Transverse colon (tissue), 4 donors: ENCODE data around the gene MEIOB. TPM values are rescaled to one million over a fixed set of nuclear protein-coding genes. Genes with fewer than 3 reads are reported as not detected.

Source experiments
- DNase-seq: peaks from one replicate; pipeline ENCODE4 v3.0.0-alpha.2; 2019
- H3K27ac ChIP-seq, 4 donors: fragments of 200-600 bp; sonication (generic); 2 replicates each; pipeline ENCODE4 v1.5.1; 2016 to 2018; ENCODE audit warnings: inconsistent platforms in 4 of 4
- H3K27me3 ChIP-seq: fragments of 200-600 bp; sonication (generic); 2 replicates; pipeline ENCODE4 v1.5.1; 2017; ENCODE audit warnings: inconsistent platforms
- H3K36me3 ChIP-seq, 4 donors: fragments of 200-600 bp; sonication (generic); 2 replicates each; pipeline ENCODE4 v1.5.1; 2017 to 2019; ENCODE audit warnings: inconsistent platforms in 4 of 4
- H3K4me1 ChIP-seq, 4 donors: fragments of 200-600 bp; sonication (generic); 2 replicates each; pipeline ENCODE4 v1.5.1; 2017 to 2020; ENCODE audit warnings: inconsistent platforms in 4 of 4
- H3K4me3 ChIP-seq, 4 donors: fragments of 200-600 bp; sonication (generic); 1 replicate in 1 of 4; 2 replicates in 3 of 4; pipeline versions ENCODE4 v1.5.1 to v1.6.1; 2017 to 2019; ENCODE audit warnings: inconsistent platforms in 4 of 4
- H3K9me3 ChIP-seq, 2 donors: fragments of 200-600 bp; sonication (generic); 2 replicates each; pipeline ENCODE4 v1.5.1; 2017 to 2019; ENCODE audit warnings: inconsistent platforms in 2 of 2
- CTCF ChIP-seq, 5 experiments: fragments of 200-600 bp in 3 of 5; fragments of 450-650 bp in 2 of 5; sonication (generic) in 3 of 5; IDR thresholded peaks; 1 replicate in 2 of 5; 2 replicates in 3 of 5; pipeline ENCODE4 v1.5.1; 2016 to 2017; ENCODE audit warnings: antibody characterized with exemption in 5 of 5, inconsistent platforms in 3 of 5, mild to moderate bottlenecking in 2 of 5, moderate library complexity in 1 of 5
- EP300 ChIP-seq: sonication (generic); formaldehyde crosslinking; IDR thresholded peaks from one replicate; pipeline ENCODE4 v1.6.1; 2017; ENCODE audit warnings: antibody characterized with exemption, low read depth
- POLR2A ChIP-seq: fragments of 450-650 bp; IDR thresholded peaks from one replicate; pipeline ENCODE4 v1.6.1; 2016; ENCODE audit warnings: antibody characterized with exemption, mild to moderate bottlenecking, moderate library complexity
- POLR2AphosphoS5 ChIP-seq, 3 donors: sonication (generic); formaldehyde crosslinking; IDR thresholded peaks; one replicate each; pipeline ENCODE4 v1.6.1; 2016; ENCODE audit warnings: antibody characterized with exemption in 3 of 3
- WGBS, 2 donors: methylation state at CpG; one replicate each; pipeline ENCODE4 v1.1.5; 2018; ENCODE audit warnings: low coverage in 1 of 2; 5-methylcytosine and 5-hydroxymethylcytosine counted together
- in situ Hi-C, 4 donors: fragments of 200-750 bp; cut with MboI; loops; one replicate each; pipeline versions ENCODE4 v1.15.0 to v1.15.1; 2017; ENCODE audit warnings: low sequenced_read_pairs in 3 of 4, low pct_ligation_motif_present in 1 of 4, low pct_unique_long_range_greater_than_20kb in 1 of 4
- intact Hi-C: fragments of 100-400 bp; cut with DNase I; formaldehyde crosslinking; loops from one replicate; pipeline ENCODE4 v1.15.1; 2023; ENCODE audit warnings: low total_unique reads
- total RNA-seq, 4 donors: library from RNA; depleted of rRNA; stranded (reverse); fragments of >200 nt; gene quantifications; one replicate each; pipeline ENCODE4 v1.1.0, GENCODE V29; 2016

The MEIOB gene
- total RNA-seq, 4 donors from 2014 or later = not detected

GRCh38 chr16:1890708-1891050 lies 18.7 kb upstream of the MEIOB start:
- WGBS, 2 donors = 24 to 61% methylated on average over 3 to 4 of the region's 4 CpGs
- Histone ChIP-seq H3K4me1 (peaks cover 0 to 28% (median 17%) of the 10 kb centered on the region in 4 donors), H3K27me3 (peaks cover 9% of the 10 kb centered on the region), H3K4me3 (no peak overlapping the region), H3K27ac (no peak overlapping the region), H3K36me3 (no peaks in the 10 kb centered on the region), H3K9me3 (no peaks in the 10 kb centered on the region)
- intact Hi-C loops (no loop called here), in situ Hi-C loops (no loop called here)
- TF ChIP-seq EP300 = no peak
- TF ChIP-seq CTCF (IDR thresholded peaks at IDR 0.05) = no peak
- TF ChIP-seq POLR2A = no peak
- TF ChIP-seq POLR2AphosphoS5 (IDR thresholded peaks at IDR 0.05) = no peak
- no peak for DNase-seq

- TF ChIP-seq POLR2A (no peak), POLR2AphosphoS5 (IDR thresholded peaks at IDR 0.05) (no peak), EP300 (no peak), CTCF (IDR thresholded peaks at IDR 0.05) (no peak)
- H3K27me3 ChIP-seq = peaks cover 9% of the 10 kb centered on the region
- intact Hi-C loops = no loop called here
Observed at GRCh38 chr16:1890024-1890707, 18.2 kb upstream of the MEIOB start.

GRCh38 chr16:1887711-1888354 lies 15.9 kb upstream of the MEIOB start:
- in situ Hi-C loops = no loop called here

More at GRCh38 chr16:1890024-1890707, 18.2 kb upstream of the MEIOB start:
- H3K36me3 ChIP-seq = no peaks in the 10 kb centered on the region
- DNase-seq = no peak
- 73 to 78% methylated on average over 10 to 16 of the region's 16 CpGs for WGBS, 2 donors
- H3K9me3 ChIP-seq = no peaks in the 10 kb centered on the region
- no peak overlapping the region for H3K4me3 ChIP-seq
- in situ Hi-C loops = no loop called here
- H3K4me1 ChIP-seq = peaks cover 0 to 23% (median 17%) of the 10 kb centered on the region in 4 donors
- no peak overlapping the region for H3K27ac ChIP-seq

More at GRCh38 chr16:1887711-1888354, 15.9 kb upstream of the MEIOB start:
- Histone ChIP-seq H3K4me3 (no peak overlapping the region), H3K36me3 (no peaks in the 10 kb centered on the region), H3K27me3 (peaks cover 17% of the 10 kb centered on the region), H3K27ac (no peak overlapping the region), H3K9me3 (no peaks in the 10 kb centered on the region), H3K4me1 (peaks cover 0 to 10% (median 5%) of the 10 kb centered on the region in 4 donors)
- no peak for TF ChIP-seq POLR2A
- no peak for TF ChIP-seq CTCF (IDR thresholded peaks at IDR 0.05)
- TF ChIP-seq POLR2AphosphoS5 (IDR thresholded peaks at IDR 0.05) = no peak
- no peak for TF ChIP-seq EP300
- 79 to 84% methylated on average over 7 to 14 of the region's 14 CpGs for WGBS, 2 donors
- DNase-seq = no peak
- intact Hi-C loops = no loop called here
